Body of pancreas (tissue), 4 donors: ENCODE data around the gene SSX2IP.

Experiments
- POLR2A ChIP-seq, 3 donors: fragments of 450-650 bp; IDR thresholded peaks; one replicate each; pipeline ENCODE4 v1.6.1; 2016; ENCODE audit warnings: antibody characterized with exemption in 3 of 3, mild to moderate bottlenecking in 2 of 3
- TF ChIP-seq, protein P1 (sequence below), 7 experiments: fragments of 450-650 bp in 4 of 7; fragments of 200-600 bp in 3 of 7; sonication (generic) in 3 of 7; IDR thresholded peaks; one replicate each; pipeline ENCODE4 v1.5.1; 2016 to 2019; ENCODE audit warnings: antibody characterized with exemption in 7 of 7

DNA sequence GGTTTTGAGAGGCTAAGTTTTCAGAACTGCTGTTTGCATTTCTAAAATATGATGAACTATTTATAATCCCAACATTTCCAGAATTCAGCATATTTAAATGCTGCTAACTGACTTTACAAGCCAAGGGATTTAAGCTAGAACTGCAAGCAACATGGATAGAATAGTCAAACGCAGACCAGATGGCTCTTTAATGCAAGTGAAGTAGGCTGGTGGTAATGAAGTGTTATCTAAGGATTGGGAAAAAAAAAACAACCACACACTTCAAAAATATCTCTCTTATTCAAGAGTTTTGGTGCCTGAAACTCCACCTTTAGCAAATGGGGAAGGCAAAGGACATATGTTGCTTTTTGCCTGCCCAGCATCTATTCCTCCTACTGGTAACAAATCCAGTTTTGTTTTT lies 20.9 kb upstream of the SSX2IP start:
- TF ChIP-seq, protein P1, sequence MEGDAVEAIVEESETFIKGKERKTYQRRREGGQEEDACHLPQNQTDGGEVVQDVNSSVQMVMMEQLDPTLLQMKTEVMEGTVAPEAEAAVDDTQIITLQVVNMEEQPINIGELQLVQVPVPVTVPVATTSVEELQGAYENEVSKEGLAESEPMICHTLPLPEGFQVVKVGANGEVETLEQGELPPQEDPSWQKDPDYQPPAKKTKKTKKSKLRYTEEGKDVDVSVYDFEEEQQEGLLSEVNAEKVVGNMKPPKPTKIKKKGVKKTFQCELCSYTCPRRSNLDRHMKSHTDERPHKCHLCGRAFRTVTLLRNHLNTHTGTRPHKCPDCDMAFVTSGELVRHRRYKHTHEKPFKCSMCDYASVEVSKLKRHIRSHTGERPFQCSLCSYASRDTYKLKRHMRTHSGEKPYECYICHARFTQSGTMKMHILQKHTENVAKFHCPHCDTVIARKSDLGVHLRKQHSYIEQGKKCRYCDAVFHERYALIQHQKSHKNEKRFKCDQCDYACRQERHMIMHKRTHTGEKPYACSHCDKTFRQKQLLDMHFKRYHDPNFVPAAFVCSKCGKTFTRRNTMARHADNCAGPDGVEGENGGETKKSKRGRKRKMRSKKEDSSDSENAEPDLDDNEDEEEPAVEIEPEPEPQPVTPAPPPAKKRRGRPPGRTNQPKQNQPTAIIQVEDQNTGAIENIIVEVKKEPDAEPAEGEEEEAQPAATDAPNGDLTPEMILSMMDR (IDR thresholded peaks at IDR 0.05): no peak
- no peak for TF ChIP-seq POLR2A (IDR thresholded peaks at IDR 0.05)
